GM18526 (cell line): ENCODE measurements around the gene TPM4.
A peak's percentile ranks its signal among the peaks of the same experiment; 100 is the strongest.

Experiments
- POLR2A ChIP-seq: IDR thresholded peaks from 3 replicates; pipeline ENCODE4 v1.6.1; 2011; ENCODE audit not compliant: insufficient read length; ENCODE audit errors: extremely low read depth

TPM4 gene

GRCh38 chr19:16076154-16076957 lies at the start of gene TPM4:
TPM4 (plus strand) TSS chr19:16076495; CDS start chr19:16076566, 71 bp downstream.
- TF ChIP-seq POLR2A: peak; percentile 90

- no peak for TF ChIP-seq POLR2A
Observed at GRCh38 chr19:16026756-16027155, 49.5 kb upstream of the TPM4 start.

- no peak for TF ChIP-seq POLR2A
Observed at GRCh38 chr19:16027528-16027927, 48.8 kb upstream of the TPM4 start.

GRCh38 chr19:16030964-16031871 lies 45.1 kb upstream of the TPM4 start:
- TF ChIP-seq POLR2A: no peak

GRCh38 chr19:16031872-16032200 lies 44.5 kb upstream of the TPM4 start:
- TF ChIP-seq POLR2A: no peak

GRCh38 chr19:16032509-16033135 lies 43.7 kb upstream of the TPM4 start:
- no peak for TF ChIP-seq POLR2A

GRCh38 chr19:16033136-16033530 lies 43.2 kb upstream of the TPM4 start:
- no peak for TF ChIP-seq POLR2A

GRCh38 chr19:16033721-16034120 lies 42.6 kb upstream of the TPM4 start:
- TF ChIP-seq POLR2A: no peak

GRCh38 chr19:16034180-16034579 lies 42.1 kb upstream of the TPM4 start:
- no peak for TF ChIP-seq POLR2A

- TF ChIP-seq POLR2A: no peak
Observed at GRCh38 chr19:16034958-16035560, 41.2 kb upstream of the TPM4 start.

- TF ChIP-seq POLR2A: no peak
Observed at GRCh38 chr19:16035601-16036297, 40.5 kb upstream of the TPM4 start.

GRCh38 chr19:16036397-16036925 lies 39.8 kb upstream of the TPM4 start:
- no peak for TF ChIP-seq POLR2A

- no peak for TF ChIP-seq POLR2A
Observed at GRCh38 chr19:16036941-16037340, 39.4 kb upstream of the TPM4 start.

- TF ChIP-seq POLR2A: no peak
Observed at GRCh38 chr19:16037424-16038195, 38.7 kb upstream of the TPM4 start.
